HUES64 (cell line): Measurements from ENCODE around the gene HECW1.

Experiments
- H3K27ac ChIP-seq: 2 replicates; pipeline ENCODE4 v1.7.0; 2013; ENCODE audit warnings: low read depth, low read length, inconsistent platforms
- H3K27me3 ChIP-seq: 2 replicates; pipeline ENCODE4 v1.6.1; 2013; ENCODE audit warnings: mild to moderate bottlenecking, low read length; ENCODE audit not compliant: insufficient read depth
- H3K36me3 ChIP-seq: 2 replicates; pipeline ENCODE4 v1.6.1; 2013; ENCODE audit warnings: mild to moderate bottlenecking, low read length; ENCODE audit not compliant: insufficient read depth
- H3K4me1 ChIP-seq: 2 replicates; pipeline ENCODE4 v1.6.1; 2013; ENCODE audit warnings: mild to moderate bottlenecking, low read length, moderate library complexity; ENCODE audit not compliant: insufficient read depth
- H3K4me3 ChIP-seq: 2 replicates; pipeline ENCODE4 v1.5.1; 2013; ENCODE audit warnings: mild to moderate bottlenecking, low read length, moderate library complexity
- H3K9ac ChIP-seq: 2 replicates; pipeline ENCODE4 v1.6.1; 2013; ENCODE audit warnings: mild to moderate bottlenecking, low read depth, low read length
- H3K9me3 ChIP-seq: 2 replicates; pipeline ENCODE4 v1.6.1; 2013; ENCODE audit warnings: low read depth, low read length; ENCODE audit not compliant: insufficient read depth
- WGBS: fragments of 150-250, 120-280 bp; methylation state at CpG from one replicate; pipeline ENCODE4 v1.1.7; 2013; ENCODE audit warnings: missing lambda C conversion rate; 5-methylcytosine and 5-hydroxymethylcytosine counted together

Gene HECW1

DNA sequence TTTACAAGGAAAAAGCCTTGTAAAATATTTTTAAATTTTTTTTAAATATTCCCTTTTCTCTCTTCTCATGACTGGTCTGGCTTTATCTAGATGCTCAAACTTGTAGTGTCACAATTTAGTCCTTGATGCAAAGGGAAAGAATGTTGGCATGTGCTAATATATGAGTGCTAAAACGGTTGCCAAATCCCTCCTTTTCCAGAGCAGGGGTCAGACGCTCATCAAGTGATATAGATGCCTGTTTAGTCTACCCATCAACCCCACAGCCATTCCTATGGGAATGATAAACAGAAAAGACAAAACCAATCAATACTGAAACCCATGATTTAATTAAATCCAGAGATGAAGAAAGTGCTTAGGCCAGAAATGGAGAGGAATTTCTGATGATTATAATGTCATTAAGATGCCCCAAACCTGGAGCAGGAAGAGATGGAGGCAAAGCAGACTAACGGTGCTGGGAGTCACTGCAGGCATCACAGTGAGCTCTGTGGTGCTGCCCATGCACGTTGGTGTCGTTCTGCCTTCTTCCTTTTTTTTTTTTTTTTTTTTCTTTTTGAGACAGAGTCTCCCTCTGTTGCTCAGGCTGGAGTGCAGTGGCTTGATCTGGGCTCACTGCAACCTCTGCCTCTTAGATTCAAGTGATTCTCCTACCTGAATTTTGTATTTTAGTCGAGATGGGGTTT, 260.4 kb downstream of the HECW1 start:
- Histone ChIP-seq H3K4me3 (no peak overlapping the region), H3K9me3 (no peaks in the 10 kb centered on the region), H3K27ac (no peak overlapping the region), H3K27me3 (no peaks in the 10 kb centered on the region), H3K4me1 (peaks cover 5% of the 10 kb centered on the region; the same call in 1 of the 2 replicates), H3K9ac (no peak overlapping the region), H3K36me3 (no peaks in the 10 kb centered on the region)
- 56% methylated on average over 6 of the region's 6 CpGs for WGBS

GRCh38 chr7:43377196-43377960, 264.9 kb downstream of the HECW1 start:
- no peaks in the 10 kb centered on the region for H3K9me3 ChIP-seq
- no peak overlapping the region for H3K27ac ChIP-seq
- peaks cover 5% of the 10 kb centered on the region; the same call in 1 of the 2 replicates for H3K4me1 ChIP-seq
- no peak overlapping the region for H3K9ac ChIP-seq
- no peak overlapping the region for H3K4me3 ChIP-seq
- H3K27me3 ChIP-seq: no peaks in the 10 kb centered on the region
- WGBS: 95% methylated on average over 4 of the region's 4 CpGs
- H3K36me3 ChIP-seq: no peaks in the 10 kb centered on the region

- Histone ChIP-seq H3K36me3 (no peaks in the 10 kb centered on the region), H3K4me1 (peaks cover 5% of the 10 kb centered on the region; the same call in 1 of the 2 replicates), H3K9me3 (no peaks in the 10 kb centered on the region), H3K9ac (no peak overlapping the region), H3K4me3 (no peak overlapping the region), H3K27ac (no peak overlapping the region), H3K27me3 (no peaks in the 10 kb centered on the region)
- 92% methylated on average over 2 of the region's 2 CpGs for WGBS
These were observed 266.8 kb downstream of the HECW1 start for GRCh38 chr7:43379210-43379609.

DNA sequence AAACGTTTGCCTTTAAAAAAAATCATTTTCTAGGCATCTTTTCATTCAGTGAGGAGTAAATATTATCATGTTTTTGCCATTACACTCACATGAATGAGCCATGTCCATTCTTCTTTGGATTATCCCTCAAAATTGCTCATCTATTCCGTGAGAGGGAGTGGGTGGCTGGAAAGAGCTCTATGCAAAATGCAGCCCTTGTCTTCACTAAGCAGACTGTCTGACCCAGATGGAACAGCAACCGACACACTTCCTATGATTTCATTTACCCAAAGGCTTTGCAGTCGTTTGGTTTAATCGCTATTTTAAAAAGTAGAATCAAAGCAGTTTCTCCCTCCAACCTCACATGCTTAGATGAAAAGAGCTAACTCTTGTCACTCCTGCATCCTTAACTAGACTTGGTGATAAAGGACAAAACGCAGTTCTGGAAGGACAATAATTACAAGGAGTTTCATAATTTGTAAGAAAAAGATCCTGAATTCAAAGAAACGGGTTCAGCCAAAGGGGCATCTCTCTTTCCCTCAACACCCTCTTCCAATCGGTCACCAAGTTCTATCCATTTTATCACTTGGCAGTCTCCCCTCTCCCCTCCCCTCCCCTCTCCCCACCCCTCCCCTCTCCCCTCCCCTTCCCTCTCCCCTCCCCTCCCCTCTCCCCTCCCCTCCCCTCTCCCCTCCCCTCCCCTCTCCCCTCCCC, 272.3 kb downstream of the HECW1 start:
- Histone ChIP-seq H3K27me3 (no peaks in the 10 kb centered on the region), H3K9ac (no peak overlapping the region), H3K36me3 (no peaks in the 10 kb centered on the region), H3K4me3 (no peak overlapping the region), H3K27ac (no peak overlapping the region), H3K4me1 (no peaks in the 10 kb centered on the region), H3K9me3 (peaks cover 2% of the 10 kb centered on the region; the same call in 1 of the 2 replicates)
- 94% methylated on average over 6 of the region's 8 CpGs for WGBS

DNA sequence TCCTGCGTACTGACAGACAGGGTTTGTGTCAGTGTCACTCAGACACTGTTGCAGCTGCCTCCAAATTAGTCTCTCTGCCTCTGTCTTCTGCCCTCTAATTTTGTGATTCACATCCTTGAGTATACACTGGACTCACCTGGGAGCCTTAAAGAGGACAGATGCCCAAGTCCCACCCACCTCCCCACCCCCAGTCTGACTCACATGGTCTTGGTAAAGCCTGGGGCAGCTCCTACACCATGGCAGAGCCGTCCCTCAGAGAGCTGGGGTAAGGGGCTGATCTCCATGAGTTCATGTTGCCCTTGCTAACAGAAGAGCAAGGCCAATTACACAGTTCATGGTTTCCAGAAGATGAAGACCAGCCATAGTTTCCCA, 272.8 kb downstream of the HECW1 start:
- no peaks in the 10 kb centered on the region for H3K4me1 ChIP-seq

GRCh38 chr7:43385856-43386255, 273.4 kb downstream of the HECW1 start:
- Histone ChIP-seq H3K9me3 (peaks cover 2% of the 10 kb centered on the region; the same call in 1 of the 2 replicates), H3K9ac (no peak overlapping the region), H3K4me3 (no peak overlapping the region), H3K36me3 (no peaks in the 10 kb centered on the region), H3K4me1 (no peaks in the 10 kb centered on the region), H3K27me3 (no peaks in the 10 kb centered on the region), H3K27ac (no peak overlapping the region)
- WGBS: 85% methylated on average over 2 of the region's 2 CpGs

More for the DNA sequence above, 272.8 kb downstream of the HECW1 start:
- Histone ChIP-seq H3K4me3 (no peak overlapping the region), H3K36me3 (no peaks in the 10 kb centered on the region), H3K27me3 (no peaks in the 10 kb centered on the region), H3K9me3 (peaks cover 2% of the 10 kb centered on the region; the same call in 1 of the 2 replicates), H3K27ac (no peak overlapping the region), H3K9ac (no peak overlapping the region)
- WGBS: 75% methylated on average over 2 of the region's 2 CpGs

- WGBS: 95% methylated on average over 3 of the region's 3 CpGs
- H3K27ac ChIP-seq: no peak overlapping the region
- H3K4me3 ChIP-seq: no peak overlapping the region
- H3K4me1 ChIP-seq: 0 out of 2 replicates have a peak, but pooled peaks cover 9% of the 10 kb centered on the region
- H3K9me3 ChIP-seq: peaks cover 2% of the 10 kb centered on the region; the same call in 1 of the 2 replicates
- H3K27me3 ChIP-seq: no peaks in the 10 kb centered on the region
- no peak overlapping the region for H3K9ac ChIP-seq
- no peaks in the 10 kb centered on the region for H3K36me3 ChIP-seq
These were observed 275.5 kb downstream of the HECW1 start for GRCh38 chr7:43387932-43388331.

DNA sequence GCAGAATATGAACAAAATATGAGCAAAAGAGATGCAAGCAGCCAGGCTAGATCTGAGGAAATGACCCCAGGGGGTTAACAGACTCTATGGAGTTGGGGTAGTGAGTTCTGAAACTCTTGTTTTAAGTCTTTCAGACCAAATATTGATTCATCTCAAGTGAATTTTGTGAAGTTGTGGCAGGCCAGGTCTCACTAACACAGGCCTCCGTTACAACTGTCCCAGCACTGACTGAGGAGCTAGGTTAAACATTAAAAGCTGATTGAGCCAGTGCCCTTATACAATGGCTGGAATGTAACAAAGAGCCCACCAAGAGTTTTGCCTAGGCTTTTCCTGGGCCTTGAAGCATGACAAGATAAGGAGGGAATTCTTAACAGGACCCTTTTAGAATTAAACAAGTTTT, 278.1 kb downstream of the HECW1 start:
- Histone ChIP-seq H3K4me1 (peaks cover 17% of the 10 kb centered on the region), H3K27me3 (no peaks in the 10 kb centered on the region), H3K9ac (no peak overlapping the region), H3K4me3 (no peak overlapping the region), H3K36me3 (no peaks in the 10 kb centered on the region), H3K27ac (no peak overlapping the region), H3K9me3 (peaks cover 2% of the 10 kb centered on the region; the same call in 1 of the 2 replicates)
- 87% methylated on average over 1 of the region's 1 CpG for WGBS

DNA sequence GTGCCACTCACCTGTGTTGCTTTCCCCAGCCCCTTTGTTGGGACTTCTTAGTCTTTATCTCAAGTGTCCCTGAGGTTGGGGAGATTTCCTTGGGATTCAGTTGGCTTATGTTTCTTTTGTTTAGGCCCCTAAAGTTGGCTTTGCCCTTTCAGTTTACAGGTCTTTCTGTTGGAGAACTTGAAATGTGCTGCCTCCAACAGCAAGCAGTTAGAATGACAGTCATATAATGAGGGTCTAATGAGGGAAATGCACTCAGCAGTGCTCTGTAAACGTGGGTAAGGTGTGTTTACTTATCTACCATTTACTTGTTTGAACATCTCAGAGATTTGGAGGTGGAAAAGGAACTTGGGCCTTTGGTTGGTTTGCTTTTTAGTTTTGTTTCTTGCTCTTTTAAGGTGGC, 279.1 kb downstream of the HECW1 start:
- H3K4me1 ChIP-seq: peaks cover 25% of the 10 kb centered on the region
- H3K4me3 ChIP-seq: no peak overlapping the region
- no peak overlapping the region for H3K9ac ChIP-seq
- 23% methylated on average over 1 of the region's 1 CpG for WGBS
- peak overlapping the region; percentile 29; the same call in 1 of the 2 replicates for H3K27ac ChIP-seq
- H3K36me3 ChIP-seq: no peaks in the 10 kb centered on the region
- H3K9me3 ChIP-seq: no peaks in the 10 kb centered on the region
- no peaks in the 10 kb centered on the region for H3K27me3 ChIP-seq

GRCh38 chr7:43392638-43393330, 280.3 kb downstream of the HECW1 start:
- Histone ChIP-seq H3K27ac (no peak overlapping the region), H3K4me3 (no peak overlapping the region), H3K4me1 (peaks cover 33% of the 10 kb centered on the region), H3K9ac (no peak overlapping the region), H3K27me3 (no peaks in the 10 kb centered on the region), H3K36me3 (no peaks in the 10 kb centered on the region), H3K9me3 (no peaks in the 10 kb centered on the region)
- 73% methylated on average over 2 of the region's 2 CpGs for WGBS
